Right lung (tissue), 5 donors: ENCODE measurements around the gene MYH2. TPM values are rescaled to one million over a fixed set of nuclear protein-coding genes. Genes with fewer than 3 reads are reported as not detected.

Experiments
- DNase-seq, 2 donors: peaks; one replicate each; pipeline ENCODE4 v3.0.0-alpha.2; 2013
- polyA plus RNA-seq, 5 donors: library from polyadenylated mRNA; unstranded; fragments of 120-200 nt; gene quantifications; one replicate each; pipeline versions ENCODE4 v1.2.1 to v1.2.3, GENCODE V29; 2013; ENCODE audit warnings: inconsistent platforms in 1 of 5, low replicate concordance in 1 of 5; ENCODE audit not compliant: insufficient read length in 5 of 5, insufficient read depth in 1 of 5

MYH2 gene
- polyA plus RNA-seq, 5 donors: 0.05 to 1.7 TPM; not detected in 3

- DNase-seq: no peak
Measured at GRCh38 chr17:10516638-10517037, 32.8 kb downstream of the MYH2 start.

GRCh38 chr17:10516065-10516464 lies 33.4 kb downstream of the MYH2 start:
- DNase-seq: no peak

- no peak for DNase-seq
Measured at GRCh38 chr17:10513299-10514067, 36.0 kb downstream of the MYH2 start.

GRCh38 chr17:10512856-10513255 lies 36.6 kb downstream of the MYH2 start:
- no peak for DNase-seq

GRCh38 chr17:10499950-10500349 lies 49.5 kb downstream of the MYH2 start:
- DNase-seq: no peak

- no peak for DNase-seq
Measured at GRCh38 chr17:10492004-10492403, 57.5 kb downstream of the MYH2 start.

GRCh38 chr17:10482252-10482651 lies 67.2 kb downstream of the MYH2 start:
- no peak for DNase-seq

- DNase-seq: no peak
Measured at GRCh38 chr17:10477701-10478100, 71.8 kb downstream of the MYH2 start.

- no peak for DNase-seq
Measured at GRCh38 chr17:10474536-10474935, 74.9 kb downstream of the MYH2 start.

- no peak for DNase-seq
Measured at GRCh38 chr17:10471858-10472257, 77.6 kb downstream of the MYH2 start.

Other genes with a start within 250 kb of the MYH2 start
- under 1 TPM in 1 of 5 donors, not detected in 4; 0.05 TPM for gene MYH13, start 176.7 kb downstream of the MYH2 start, polyA plus RNA-seq
- 10 to 100 TPM in 1 of 5 donors, 1 to 10 TPM in 1, under 1 TPM in 2, not detected in 1; 0.15 to 48.7 (median 2.4) TPM for gene MYH8, start 127.7 kb downstream of the MYH2 start, polyA plus RNA-seq
- gene MYH4, start 80.1 kb downstream of the MYH2 start, polyA plus RNA-seq: under 1 TPM in 1 of 5 donors, not detected in 4; 0.01 TPM
- gene MYH1, start 31.1 kb downstream of the MYH2 start, polyA plus RNA-seq: under 1 TPM in 1 of 5 donors, not detected in 4; 0.21 TPM
- gene MYH3, start 107.7 kb upstream of the MYH2 start, polyA plus RNA-seq: 100 to 1,000 TPM in 1 of 5 donors, 10 to 100 TPM in 1, 1 to 10 TPM in 3; 2.1 to 500 (median 8.9) TPM
- gene SCO1, start 147.9 kb upstream of the MYH2 start, polyA plus RNA-seq: 10 to 100 TPM; 25.9 to 30.1 (median 28.4) TPM
- gene ADPRM, start 147.9 kb upstream of the MYH2 start, polyA plus RNA-seq: 10 to 100 TPM; 17.0 to 26.7 (median 19.9) TPM
- gene TMEM220, start 180.4 kb upstream of the MYH2 start, polyA plus RNA-seq: 10 to 100 TPM; 10.0 to 16.4 (median 12.1) TPM